K562 (cell line): ENCODE results near the gene CASR. TPM values are rescaled to one million over a fixed set of nuclear protein-coding genes. Genes with fewer than 3 reads are reported as not detected.

ENCODE experiments used
- ATAC-seq: fragments of 200-7000 bp; cut with Tn5 transposase; 3 replicates; pipeline ENCODE4 v1.9.1; 2020; ENCODE audit warnings: moderate library complexity
- BruUV-seq: library from RNA; stranded (reverse); fragments of 400-500 nt; replicated peaks from 2 replicates; lab custom pipeline; 2021; lab: Mats Ljungman, UMichigan
- CTCF ChIA-PET: fragments of 300-600 bp; formaldehyde crosslinking; extraction: SDS; loops from one replicate; lab custom pipeline; 2021; ENCODE audit warnings: low intra/inter-chr PET ratio; lab: Yijun Ruan, JAX
- POLR2A ChIA-PET: fragments of 300-600, 350-650 bp; sonication (Branson Sonifier 250); formaldehyde crosslinking; extraction: SDS; loops from one replicate; lab custom pipeline; 2021; ENCODE audit warnings: antibody characterized with exemption, inconsistent platforms; lab: Yijun Ruan, JAX
- DNase-seq, 4 experiments: peaks; one replicate each; pipeline versions ENCODE4 v3.0.0 to v3.0.0-alpha.2; 2011 to 2018; ENCODE audit warnings: low spot score in 3 of 4, mixed read lengths in 3 of 4; ENCODE audit errors: extremely low read depth in 1 of 4
- FAIRE-seq: peaks from 2 replicates; lab custom pipeline; 2011; peaks lifted over from hg19 to GRCh38; lab: Jason Lieb, UNC
- H2AFZ ChIP-seq: 2 replicates; pipeline ENCODE4 v1.6.0; 2011; ENCODE audit warnings: low read depth, low read length, control low read depth, inconsistent platforms
- H3K27ac ChIP-seq: fragments of 200-600 bp; 3 replicates; pipeline ENCODE4 v1.8.0; 2011; ENCODE audit warnings: low read depth, mild to moderate bottlenecking, control low read depth, inconsistent platforms, low read length, moderate library complexity, mixed read lengths; ENCODE audit errors: extremely low read depth
- H3K27me3 ChIP-seq, 2 experiments: fragments of 300-600 bp in 1 of 2; 2 replicates in 1 of 2; 3 replicates in 1 of 2; pipeline versions ENCODE4 v1.6.0 to v1.8.0; 2011; ENCODE audit warnings: inconsistent platforms in 2 of 2, low read length in 2 of 2, mild to moderate bottlenecking in 1 of 2, mixed read lengths in 1 of 2, moderate library complexity in 1 of 2; ENCODE audit not compliant: control insufficient read depth in 2 of 2, insufficient read depth in 2 of 2
- H3K36me3 ChIP-seq: fragments of 300-600 bp; 3 replicates; pipeline ENCODE4 v1.8.0; 2011; ENCODE audit warnings: mild to moderate bottlenecking, low read length, inconsistent platforms; ENCODE audit not compliant: control insufficient read depth, insufficient read depth
- H3K4me1 ChIP-seq, 2 experiments: fragments of 200-600 bp in 1 of 2; replicated peaks in 1 of 2; 2 replicates in 1 of 2; 3 replicates in 1 of 2; pipeline versions ENCODE4 v1.5.1 to v1.8.0; 2011; ENCODE audit warnings: inconsistent platforms in 2 of 2, low read length in 2 of 2, mild to moderate bottlenecking in 1 of 2, mixed read lengths in 1 of 2, moderate library complexity in 1 of 2; ENCODE audit not compliant: control insufficient read depth in 2 of 2, insufficient read depth in 2 of 2
- H3K4me2 ChIP-seq: 2 replicates; pipeline ENCODE4 v1.6.1; 2011; ENCODE audit warnings: low read length, control low read depth, inconsistent platforms, mixed read lengths; ENCODE audit not compliant: insufficient read depth
- H3K4me3 ChIP-seq: fragments of 200-600 bp; sonication (generic), shearing (Covaris generic); 2 replicates; pipeline ENCODE4 v1.5.1; 2016; ENCODE audit warnings: control low read depth, inconsistent platforms
- H3K79me2 ChIP-seq: fragments of 200-600 bp; 3 replicates; pipeline ENCODE4 v1.8.0; 2011; ENCODE audit warnings: low read length, inconsistent platforms; ENCODE audit not compliant: control insufficient read depth, insufficient read depth
- H3K9ac ChIP-seq, 2 experiments: 2 replicates each; pipeline versions ENCODE4 v1.6.0 to v1.6.1; 2011; ENCODE audit warnings: low read depth in 2 of 2, low read length in 2 of 2, control low read depth in 1 of 2, inconsistent platforms in 1 of 2, mild to moderate bottlenecking in 1 of 2, mixed read lengths in 1 of 2; ENCODE audit not compliant: insufficient read depth in 1 of 2
- H3K9me1 ChIP-seq: one replicate; pipeline ENCODE4 v1.6.0; 2011; ENCODE audit warnings: inconsistent platforms, mild to moderate bottlenecking, low read length, moderate library complexity; ENCODE audit not compliant: control insufficient read depth, insufficient read depth
- H3K9me3 ChIP-seq: replicated peaks from 2 replicates; pipeline ENCODE4 v1.5.1; 2011; ENCODE audit warnings: low read depth, low read length, inconsistent platforms; ENCODE audit not compliant: control insufficient read depth, insufficient read depth
- H4K20me1 ChIP-seq: replicated peaks from 2 replicates; pipeline ENCODE4 v1.6.1; 2011; ENCODE audit warnings: low read length, inconsistent platforms, mixed read lengths; ENCODE audit not compliant: control insufficient read depth, insufficient read depth
- CC2D1A ChIP-seq: fragments of 450-650 bp; IDR thresholded peaks from 2 replicates; pipeline ENCODE4 v1.6.1; 2017; ENCODE audit warnings: mild to moderate bottlenecking
- COPS2 ChIP-seq: fragments of 450-650 bp; conservative IDR thresholded peaks from 2 replicates; pipeline ENCODE4 v1.6.1; 2016; ENCODE audit warnings: mild to moderate bottlenecking, moderate library complexity
- DIDO1 ChIP-seq: fragments of 450-650 bp; IDR thresholded peaks from 2 replicates; pipeline ENCODE4 v1.6.1; 2016; ENCODE audit warnings: low read depth, missing biosample characterization, missing genetic modification characterization
- DMBX1 ChIP-seq: fragments of 250-450 bp; sonication (Bioruptor Pico); IDR thresholded peaks from 2 replicates; pipeline ENCODE4 v1.8.0; 2022; ENCODE audit warnings: inconsistent platforms, mild to moderate bottlenecking, moderate library complexity, borderline replicate concordance
- FOSL1 ChIP-seq: fragments of 200-800 bp; sonication (Bioruptor generic); conservative IDR thresholded peaks from 2 replicates; pipeline ENCODE4 v1.6.1; 2016; ENCODE audit warnings: missing genetic modification characterization, missing compliant biosample characterization
- KLF1 ChIP-seq: fragments of 450-650 bp; IDR thresholded peaks from 2 replicates; pipeline ENCODE4 v1.6.1; 2016; ENCODE audit warnings: missing genetic modification characterization, missing compliant biosample characterization
- LEF1 ChIP-seq: fragments of 450-650 bp; IDR thresholded peaks from 2 replicates; pipeline ENCODE4 v1.6.1; 2016; ENCODE audit warnings: mild to moderate bottlenecking
- POLR3G ChIP-seq: IDR thresholded peaks from 2 replicates; pipeline ENCODE4 v1.6.1; 2011; ENCODE audit not compliant: insufficient read length, insufficient replicate concordance; ENCODE audit errors: extremely low read depth
- POU5F1 ChIP-seq: fragments of 150-350 bp; IDR thresholded peaks from 2 replicates; pipeline ENCODE4 v1.6.1; 2014; ENCODE audit warnings: borderline replicate concordance, low read length, low read depth, mild to moderate bottlenecking; ENCODE audit not compliant: partially characterized antibody
- RNF219 ChIP-seq: fragments of 250-450 bp; sonication (Bioruptor Pico); IDR thresholded peaks from 2 replicates; pipeline ENCODE4 v1.5.0; 2022; ENCODE audit warnings: mild to moderate bottlenecking
- SMAD4 ChIP-seq: fragments of 250-450 bp; sonication (Bioruptor Pico); conservative IDR thresholded peaks from 2 replicates; pipeline ENCODE4 v1.8.0; 2021; ENCODE audit warnings: inconsistent platforms, mild to moderate bottlenecking, moderate library complexity
- ZBTB7A ChIP-seq: IDR thresholded peaks from 2 replicates; pipeline ENCODE4 v1.6.1; 2011; ENCODE audit warnings: low read depth, mild to moderate bottlenecking, low read length, moderate library complexity, borderline replicate concordance; ENCODE audit not compliant: control insufficient read depth
- ZNF77 ChIP-seq: fragments of 250-450 bp; sonication (Bioruptor Pico); IDR thresholded peaks from 2 replicates; pipeline ENCODE4 v1.5.0; 2020
- WGBS: fragments of 100-300 bp; shearing (Covaris generic); methylation state at CpG from one replicate; pipeline ENCODE4 v1.1.6; 2016; ENCODE audit warnings: low coverage, mixed read lengths; ENCODE audit not compliant: insufficient coverage; ENCODE audit errors: missing lambda C conversion rate; 5-methylcytosine and 5-hydroxymethylcytosine counted together
- in situ Hi-C: fragments of 300-500 bp; cut with MboI; formaldehyde crosslinking; loops from 4 replicates; pipeline ENCODE4 v1.15.0; 2018; ENCODE audit warnings: inconsistent platforms, mixed read lengths
- intact Hi-C: fragments of 100-400 bp; cut with micrococcal nuclease; formaldehyde crosslinking; loops from 2 replicates; pipeline ENCODE4 v1.14.2; 2022
- polyA plus RNA-seq, 8 experiments: library from polyadenylated mRNA; depleted of rRNA in 4 of 8; stranded (reverse) in 5 of 8; unstranded in 3 of 8; fragments of >200 nt; fragmentation: Nextera tagmentation in 2 of 8; fragmentation: Illumina TruSeq in 1 of 8; extraction: Ambion mirVana in 2 of 8; extraction: Trizol in 1 of 8; gene quantifications; 2 replicates each; pipeline versions ENCODE4 v1.2.1 to v1.2.3, GENCODE V29; 2011 to 2014; ENCODE audit warnings: inconsistent platforms in 1 of 8, missing spikeins in 1 of 8
- total RNA-seq, 7 experiments: library from RNA; depleted of rRNA in 6 of 7; stranded (reverse); fragments of >200 nt in 6 of 7; fragmentation: Illumina TruSeq in 2 of 7; extraction: Trizol in 2 of 7; gene quantifications; 2 replicates each; pipeline versions ENCODE4 v1.2.1 to v1.2.3, GENCODE V29; 2011 to 2021; ENCODE audit warnings: low replicate concordance in 1 of 7
- TF ChIP-seq, protein P1 (sequence below): fragments of 450-650 bp; IDR thresholded peaks from 2 replicates; pipeline ENCODE4 v1.6.1; 2016; ENCODE audit warnings: antibody characterized with exemption

CASR gene
- total and polyA plus RNA-seq, 9 of the 15 experiments (the other 6 are each of a cell fraction or from before 2014, with no cell fraction given) = not detected

- Histone ChIP-seq H3K79me2 (no peaks in the 10 kb centered on the region), H3K36me3 (no peaks in the 10 kb centered on the region), H3K9me3 (no peaks in the 10 kb centered on the region), H3K9me1 (no peaks in the 10 kb centered on the region), H3K9ac (no peak overlapping the region), H3K4me2 (no peak overlapping the region), H4K20me1 (no peaks in the 10 kb centered on the region), H3K4me1 (peaks cover 0 to 3% of the 10 kb centered on the region in 2 experiments; a peak in 1 of 5 replicates), H2AFZ (no peak overlapping the region), H3K27me3 (peaks cover 0 to 11% of the 10 kb centered on the region in 2 experiments; a peak in 2 of 5 replicates), H3K27ac (no peak overlapping the region), H3K4me3 (no peak overlapping the region)
- ChIA-PET POLR2A (no interaction called here), CTCF (no interaction called here)
- ATAC-seq (no peak), DNase-seq (no peak), FAIRE-seq (no peak)
- intact Hi-C loops = no loop called here
- WGBS = 10% methylated on average over 10 of the region's 64 CpGs
- BruUV-seq = no TSS peak
- in situ Hi-C loops = no loop called here
- no peak for TF ChIP-seq RNF219 (CRISPR knock-in tag)
- no peak for TF ChIP-seq CC2D1A
- no peak for TF ChIP-seq DMBX1
- no peak for TF ChIP-seq COPS2
- TF ChIP-seq, protein P1, sequence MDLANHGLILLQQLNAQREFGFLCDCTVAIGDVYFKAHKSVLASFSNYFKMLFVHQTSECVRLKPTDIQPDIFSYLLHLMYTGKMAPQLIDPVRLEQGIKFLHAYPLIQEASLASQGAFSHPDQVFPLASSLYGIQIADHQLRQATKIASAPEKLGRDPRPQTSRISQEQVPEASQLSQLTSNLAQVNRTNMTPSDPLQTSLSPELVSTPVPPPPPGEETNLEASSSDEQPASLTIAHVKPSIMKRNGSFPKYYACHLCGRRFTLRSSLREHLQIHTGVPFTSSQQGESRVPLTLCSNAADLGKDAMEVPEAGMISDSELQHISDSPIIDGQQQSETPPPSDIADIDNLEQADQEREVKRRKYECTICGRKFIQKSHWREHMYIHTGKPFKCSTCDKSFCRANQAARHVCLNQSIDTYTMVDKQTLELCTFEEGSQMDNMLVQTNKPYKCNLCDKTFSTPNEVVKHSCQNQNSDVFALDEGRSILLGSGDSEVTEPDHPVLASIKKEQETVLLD = no peak
- no peak for TF ChIP-seq ZNF77 (CRISPR knock-in tag)
- no peak for TF ChIP-seq KLF1 (tag)
- TF ChIP-seq SMAD4 = no peak
- TF ChIP-seq POLR3G = no peak
- TF ChIP-seq LEF1 = no peak
- no peak for TF ChIP-seq ZBTB7A
- no peak for TF ChIP-seq FOSL1 (tag)
- no peak for TF ChIP-seq DIDO1 (tag)
- no peak for TF ChIP-seq POU5F1
Measured at GRCh38 chr3:122183893-122184590, 574 bp downstream of the CASR start.
